ENCODE measurements around the gene CARD10. TPM values are rescaled to one million over a fixed set of nuclear protein-coding genes. Genes with fewer than 3 reads are reported as not detected.

Gene CARD10
- total RNA-seq, 3 donors from 2014 or later, result 0.26 to 0.35 TPM; not detected in 1

- H3K4me3 Mint-ChIP-seq, result peak overlapping the region; percentile 94
- ATAC-seq (peak; percentile 5 to 8), DNase-seq (peak; percentile 14)
- no peaks in the 10 kb centered on the region for H3K27me3 Mint-ChIP-seq (ENCODE audit: low read depth)
- no peaks in the 10 kb centered on the region for H3K9me3 Mint-ChIP-seq
- H3K36me3 Mint-ChIP-seq (ENCODE audit: insufficient read depth), result peaks cover 6% of the 10 kb centered on the region
- H3K4me1 Mint-ChIP-seq (ENCODE audit: low read depth), result peaks cover 67% of the 10 kb centered on the region
Observed at GRCh38 chr22:37485395-37486223, 33.6 kb downstream of the CARD10 start.

- peaks cover 59% of the 10 kb centered on the region for H3K4me1 Mint-ChIP-seq (ENCODE audit: low read depth)
- no peaks in the 10 kb centered on the region for H3K27me3 Mint-ChIP-seq (ENCODE audit: low read depth)
- H3K4me3 Mint-ChIP-seq, result peak overlapping the region; percentile 94
- ATAC-seq (peak; percentile 71 to 74), DNase-seq (peak; percentile 69)
- H3K9me3 Mint-ChIP-seq, result no peaks in the 10 kb centered on the region
- peaks cover 6% of the 10 kb centered on the region for H3K36me3 Mint-ChIP-seq (ENCODE audit: insufficient read depth)
Observed at GRCh38 chr22:37484480-37485394, 34.5 kb downstream of the CARD10 start.

DNA sequence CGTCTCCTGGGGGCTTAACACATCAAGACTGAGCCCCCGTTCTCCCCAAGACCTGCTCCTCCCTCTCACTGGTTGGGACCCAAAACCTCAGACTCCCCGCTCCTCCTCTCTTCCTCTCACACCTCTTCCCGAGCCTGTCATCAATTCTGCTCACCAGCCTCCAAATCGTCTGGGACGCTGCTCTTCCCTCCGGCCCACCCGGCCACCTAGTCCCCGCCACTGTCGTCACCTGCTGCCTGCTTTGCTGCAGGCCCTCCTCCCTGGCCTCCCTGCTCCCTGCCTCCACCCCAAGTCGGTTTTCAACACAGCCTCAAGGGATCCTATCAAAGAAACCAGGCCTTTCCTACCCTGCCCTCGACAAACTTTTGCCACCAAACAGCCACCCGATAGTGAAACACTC is 36.2 kb downstream of the CARD10 start:
- Mint-ChIP-seq H3K4me3 (peak overlapping the region; percentile 94), H3K36me3 (ENCODE audit: insufficient read depth) (peaks cover 6% of the 10 kb centered on the region), H3K27me3 (ENCODE audit: low read depth) (no peaks in the 10 kb centered on the region), H3K4me1 (ENCODE audit: low read depth) (peaks cover 46% of the 10 kb centered on the region), H3K9me3 (no peaks in the 10 kb centered on the region)
- ATAC-seq, result no peak
- DNase-seq, result no peak

DNA sequence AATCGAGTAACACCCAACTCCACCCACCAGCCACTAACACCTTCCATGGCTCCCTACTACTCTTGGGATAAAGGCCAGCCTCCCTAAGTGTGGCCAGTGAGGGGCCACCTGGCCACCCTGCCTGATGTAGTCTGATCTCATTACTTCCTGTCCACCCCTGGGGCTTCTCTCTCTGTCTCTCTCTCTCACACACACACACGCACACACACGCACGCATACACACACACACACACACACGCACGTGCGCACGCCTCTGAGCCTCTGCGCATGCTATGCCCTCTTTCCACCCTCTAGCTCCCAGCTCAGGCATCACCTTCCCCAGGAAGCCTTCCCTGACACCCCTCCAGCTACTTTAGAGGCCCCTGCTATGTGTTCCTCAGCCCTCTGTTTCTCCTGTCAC is 37.0 kb downstream of the CARD10 start:
- Mint-ChIP-seq H3K9me3 (no peaks in the 10 kb centered on the region), H3K27me3 (ENCODE audit: low read depth) (no peaks in the 10 kb centered on the region), H3K4me3 (peak overlapping the region; percentile 94), H3K4me1 (ENCODE audit: low read depth) (peaks cover 40% of the 10 kb centered on the region), H3K36me3 (ENCODE audit: insufficient read depth) (peaks cover 6% of the 10 kb centered on the region)
- no peak for ATAC-seq
- DNase-seq, result no peak

DNA sequence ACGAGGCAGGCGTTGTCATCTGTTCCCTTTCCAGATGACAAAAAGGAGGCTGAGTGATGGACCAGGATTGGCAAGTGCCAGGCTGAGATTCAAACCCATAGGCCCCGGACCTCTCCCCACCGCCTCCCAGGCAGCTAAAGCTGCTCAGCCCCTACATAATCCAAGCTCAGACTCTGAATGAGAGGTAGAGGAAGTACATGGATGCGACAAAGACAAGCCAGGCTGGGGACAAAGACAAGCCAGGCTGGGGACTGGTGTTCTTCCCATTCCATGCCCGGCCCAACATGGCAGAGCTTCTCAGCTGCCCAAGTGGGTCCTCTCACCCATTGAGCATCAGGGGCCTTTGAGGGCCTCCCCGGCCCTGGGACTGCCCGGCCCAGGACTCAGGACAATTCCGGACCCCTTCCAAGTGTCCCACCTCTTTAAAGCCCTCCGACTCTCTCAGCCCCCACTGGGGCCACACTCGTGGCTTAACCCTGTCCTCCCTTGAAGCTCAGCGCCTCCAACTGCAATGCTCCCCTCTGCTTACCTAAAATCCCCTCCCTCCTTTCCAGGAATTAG is 37.8 kb downstream of the CARD10 start:
- no peak for ATAC-seq
- H3K9me3 Mint-ChIP-seq, result no peaks in the 10 kb centered on the region
- peaks cover 32% of the 10 kb centered on the region for H3K4me1 Mint-ChIP-seq (ENCODE audit: low read depth)
- no peak for DNase-seq
- H3K4me3 Mint-ChIP-seq, result no peak overlapping the region
- peaks cover 8% of the 10 kb centered on the region for H3K36me3 Mint-ChIP-seq (ENCODE audit: insufficient read depth)
- no peaks in the 10 kb centered on the region for H3K27me3 Mint-ChIP-seq (ENCODE audit: low read depth)

GRCh38 chr22:37480387-37481346 is 38.5 kb downstream of the CARD10 start:
- no peak overlapping the region for H3K4me3 Mint-ChIP-seq
- no peak for ATAC-seq
- H3K4me1 Mint-ChIP-seq (ENCODE audit: low read depth), result peaks cover 30% of the 10 kb centered on the region
- peaks cover 14% of the 10 kb centered on the region for H3K36me3 Mint-ChIP-seq (ENCODE audit: insufficient read depth)
- no peak for DNase-seq
- H3K9me3 Mint-ChIP-seq, result no peaks in the 10 kb centered on the region
- H3K27me3 Mint-ChIP-seq (ENCODE audit: low read depth), result no peaks in the 10 kb centered on the region

- Mint-ChIP-seq H3K4me1 (ENCODE audit: low read depth) (peaks cover 30% of the 10 kb centered on the region), H3K36me3 (ENCODE audit: insufficient read depth) (peaks cover 19% of the 10 kb centered on the region), H3K27me3 (ENCODE audit: low read depth) (no peaks in the 10 kb centered on the region), H3K9me3 (no peaks in the 10 kb centered on the region), H3K4me3 (no peak overlapping the region)
- no peak for ATAC-seq
- no peak for DNase-seq
Observed at GRCh38 chr22:37479196-37479595, 40.0 kb downstream of the CARD10 start.

GRCh38 chr22:37476389-37477329 is 42.6 kb downstream of the CARD10 start:
- ATAC-seq, result no peak
- Mint-ChIP-seq H3K4me3 (no peak overlapping the region), H3K9me3 (no peaks in the 10 kb centered on the region), H3K27me3 (ENCODE audit: low read depth) (no peaks in the 10 kb centered on the region), H3K36me3 (ENCODE audit: insufficient read depth) (peaks cover 21% of the 10 kb centered on the region), H3K4me1 (ENCODE audit: low read depth) (peaks cover 9% of the 10 kb centered on the region)
- DNase-seq, result no peak

DNA sequence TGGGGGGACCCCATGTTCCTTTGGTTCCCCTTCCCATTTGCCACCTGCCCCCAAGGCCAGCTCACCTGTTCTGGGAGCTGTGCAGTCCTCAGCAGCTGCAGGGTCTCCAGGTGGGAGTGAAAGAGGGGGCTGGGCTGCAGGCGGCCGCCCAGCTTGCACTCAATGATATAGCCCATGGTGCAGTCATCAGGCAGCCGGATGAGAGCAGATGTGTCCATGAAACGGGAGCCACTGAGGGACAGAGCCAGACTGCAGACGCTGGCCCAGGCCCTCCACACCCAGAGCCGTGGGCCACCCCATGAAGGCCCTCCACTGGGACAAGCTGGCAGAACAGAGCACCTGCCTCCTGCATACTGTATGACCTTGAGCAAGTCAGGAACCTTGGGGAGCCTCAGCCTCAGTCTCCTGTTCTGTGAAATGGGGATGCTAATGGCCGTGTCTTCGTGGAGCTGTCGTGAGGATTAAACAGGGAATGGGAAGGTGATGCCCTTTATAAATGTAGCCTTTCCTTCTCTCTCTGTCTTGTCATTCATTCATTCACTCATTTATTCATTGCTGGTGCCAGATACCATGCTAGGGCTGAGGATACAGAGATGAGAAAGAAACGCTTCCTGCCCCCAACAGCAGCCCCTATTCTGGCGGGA is 44.6 kb downstream of the CARD10 start:
- Mint-ChIP-seq H3K4me1 (ENCODE audit: low read depth) (peaks cover 3% of the 10 kb centered on the region), H3K4me3 (no peak overlapping the region), H3K36me3 (ENCODE audit: insufficient read depth) (peaks cover 26% of the 10 kb centered on the region), H3K9me3 (no peaks in the 10 kb centered on the region), H3K27me3 (ENCODE audit: low read depth) (no peaks in the 10 kb centered on the region)
- no peak for DNase-seq
- ATAC-seq, result no peak

DNA sequence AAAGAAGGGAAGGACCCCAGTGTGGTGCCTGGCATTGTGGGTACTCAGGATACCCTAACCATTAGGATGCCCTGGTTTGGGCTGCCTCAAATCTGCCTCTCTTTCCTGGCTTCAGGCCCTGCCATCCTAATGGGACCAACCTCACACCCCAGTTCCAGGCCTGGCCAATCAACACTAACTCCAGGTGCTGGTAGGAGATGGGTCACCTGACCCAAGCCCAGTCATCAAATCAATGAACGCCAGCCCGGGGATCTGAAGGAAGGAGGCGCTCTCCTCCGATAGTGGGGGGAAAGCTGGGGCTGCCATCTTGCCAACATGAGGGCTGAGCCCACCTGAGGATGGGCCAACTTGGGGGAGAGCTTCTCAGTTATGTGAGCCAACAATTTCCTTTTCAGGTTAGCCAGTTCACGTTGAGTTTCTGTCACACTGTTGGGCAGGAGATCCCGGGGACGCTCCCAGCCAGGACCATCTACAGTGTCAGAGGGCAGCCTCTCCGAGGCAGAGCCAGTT is 45.7 kb downstream of the CARD10 start:
- no peak overlapping the region for H3K4me3 Mint-ChIP-seq
- H3K36me3 Mint-ChIP-seq (ENCODE audit: insufficient read depth), result peaks cover 32% of the 10 kb centered on the region
- H3K4me1 Mint-ChIP-seq (ENCODE audit: low read depth), result peaks cover 3% of the 10 kb centered on the region
- H3K9me3 Mint-ChIP-seq, result no peaks in the 10 kb centered on the region
- DNase-seq, result no peak
- H3K27me3 Mint-ChIP-seq (ENCODE audit: low read depth), result no peaks in the 10 kb centered on the region
- ATAC-seq, result no peak

GRCh38 chr22:37472418-37473006 is 46.7 kb downstream of the CARD10 start:
- DNase-seq (peak; percentile 50), ATAC-seq (no peak)
- peaks cover 3% of the 10 kb centered on the region for H3K4me1 Mint-ChIP-seq (ENCODE audit: low read depth)
- no peak overlapping the region for H3K4me3 Mint-ChIP-seq
- peaks cover 37% of the 10 kb centered on the region for H3K36me3 Mint-ChIP-seq (ENCODE audit: insufficient read depth)
- H3K27me3 Mint-ChIP-seq (ENCODE audit: low read depth), result no peaks in the 10 kb centered on the region
- H3K9me3 Mint-ChIP-seq, result no peaks in the 10 kb centered on the region

Data from activated T-cell treated with anti-CD3 and anti-CD28 coated beads, Interleukin-2, amount 50 U/mL, for 4 hours (primary cell).